Mucosa of descending colon (tissue), 3 donors: Measurements from ENCODE around the gene REM1. TPM values are rescaled to one million over a fixed set of nuclear protein-coding genes. Genes with fewer than 3 reads are reported as not detected.

Experiments
- ATAC-seq: fragments of 200-7000 bp; cut with Tn5 transposase; one replicate; pipeline ENCODE4 v1.9.1; 2020; ENCODE audit warnings: mild to moderate bottlenecking, moderate library complexity
- DNase-seq, 3 donors: peaks; one replicate each; pipeline ENCODE4 v3.0.0-alpha.2; 2020
- H3K36me3 ChIP-seq: fragments of 200-600 bp; one replicate; pipeline ENCODE4 v1.8.0; 2021; ENCODE audit warnings: low read depth, mild to moderate bottlenecking
- H3K4me1 ChIP-seq: fragments of 200-600 bp; one replicate; pipeline ENCODE4 v1.8.0; 2021; ENCODE audit warnings: low read depth, mild to moderate bottlenecking
- H3K4me3 ChIP-seq: fragments of 200-600 bp; one replicate; pipeline ENCODE4 v1.8.0; 2021; ENCODE audit warnings: mild to moderate bottlenecking
- H3K9me3 ChIP-seq: fragments of 200-600 bp; one replicate; pipeline ENCODE4 v1.8.0; 2021; ENCODE audit warnings: mild to moderate bottlenecking
- CTCF ChIP-seq: fragments of 200-600 bp; IDR thresholded peaks from one replicate; pipeline ENCODE4 v1.8.0; 2022; ENCODE audit warnings: antibody characterized with exemption, mild to moderate bottlenecking
- intact Hi-C, 2 donors: fragments of 100-400 bp; cut with DNase I in 1 of 2; cut with micrococcal nuclease in 1 of 2; formaldehyde crosslinking; loops; one replicate each; pipeline versions ENCODE4 v1.11.0 to v1.11.1; 2022; cut with DNase I, micrococcal nuclease
- total RNA-seq, 3 donors: library from RNA; stranded (reverse); fragmentation: NEBNext Ultra II Directional in 2 of 3; extraction: Animal tissue kit (Norgen Biotek cat#: 25700) in 2 of 3; gene quantifications; one replicate each; pipeline versions ENCODE4 v1.2.1 to v1.2.4, GENCODE V29; 2021 to 2023
- donor health status: DM: no; HTN: no; CAD: no; lungs with moderate emphysema.
- donor health status: DM: no; HTN: no; CAD: no.
- donor health status: DM: no; HTN: yes; CAD: no.

Gene REM1
- total RNA-seq, 3 donors from 2014 or later = 0.46 to 3.5 (median 1.2) TPM

GRCh38 chr20:31472395-31473330, 2.4 kb upstream of the REM1 start:
- no peak overlapping the region for H3K4me3 ChIP-seq
- no peaks in the 10 kb centered on the region for H3K9me3 ChIP-seq
- ATAC-seq = no peak
- intact Hi-C loops = no loop called here
- no peak for DNase-seq
- no peaks in the 10 kb centered on the region for H3K4me1 ChIP-seq
- TF ChIP-seq CTCF = no peak
- no peaks in the 10 kb centered on the region for H3K36me3 ChIP-seq

GRCh38 chr20:31473331-31474096, 1.6 kb upstream of the REM1 start:
- Histone ChIP-seq H3K9me3 (no peaks in the 10 kb centered on the region), H3K4me1 (no peaks in the 10 kb centered on the region), H3K4me3 (no peak overlapping the region), H3K36me3 (no peaks in the 10 kb centered on the region)
- intact Hi-C loops = no loop called here
- no peak for TF ChIP-seq CTCF
- ATAC-seq (no peak), DNase-seq (no peak)

- TF ChIP-seq CTCF = no peak
- Histone ChIP-seq H3K9me3 (no peaks in the 10 kb centered on the region), H3K4me1 (no peaks in the 10 kb centered on the region), H3K36me3 (no peaks in the 10 kb centered on the region), H3K4me3 (no peak overlapping the region)
- intact Hi-C loops = no loop called here
- ATAC-seq = no peak
- DNase-seq = no peak
Measured at GRCh38 chr20:31474097-31474436, 1.0 kb upstream of the REM1 start.

GRCh38 chr20:31475472-31476293, 595 bp downstream of the REM1 start:
- H3K4me1 ChIP-seq = no peaks in the 10 kb centered on the region
- ATAC-seq (no peak), DNase-seq (no peak)
- TF ChIP-seq CTCF = no peak
- intact Hi-C loops = no loop called here
- H3K4me3 ChIP-seq = no peak overlapping the region
- no peaks in the 10 kb centered on the region for H3K9me3 ChIP-seq
- H3K36me3 ChIP-seq = no peaks in the 10 kb centered on the region

GRCh38 chr20:31476294-31476585, 1.2 kb downstream of the REM1 start:
- intact Hi-C loops = no loop called here
- no peak for DNase-seq
- Histone ChIP-seq H3K4me3 (no peak overlapping the region), H3K4me1 (no peaks in the 10 kb centered on the region), H3K36me3 (no peaks in the 10 kb centered on the region), H3K9me3 (no peaks in the 10 kb centered on the region)
- ATAC-seq = no peak
- TF ChIP-seq CTCF = no peak
